HG02884 (cell line): ENCODE results near the gene PKNOX2.
A peak's percentile ranks its signal among the peaks of the same experiment; 100 is the strongest.

Experiments used
- ATAC-seq: cut with Tn5 transposase; IDR thresholded peaks from one replicate; pipeline ENCODE4 v1.9.1; 2021; ENCODE audit warnings: mild to moderate bottlenecking, moderate library complexity; ENCODE audit not compliant: unreplicated experiment

The PKNOX2 gene

GRCh38 chr11:125428486-125429173 lies 264.1 kb downstream of the PKNOX2 start:
- ATAC-seq = no peak

DNA sequence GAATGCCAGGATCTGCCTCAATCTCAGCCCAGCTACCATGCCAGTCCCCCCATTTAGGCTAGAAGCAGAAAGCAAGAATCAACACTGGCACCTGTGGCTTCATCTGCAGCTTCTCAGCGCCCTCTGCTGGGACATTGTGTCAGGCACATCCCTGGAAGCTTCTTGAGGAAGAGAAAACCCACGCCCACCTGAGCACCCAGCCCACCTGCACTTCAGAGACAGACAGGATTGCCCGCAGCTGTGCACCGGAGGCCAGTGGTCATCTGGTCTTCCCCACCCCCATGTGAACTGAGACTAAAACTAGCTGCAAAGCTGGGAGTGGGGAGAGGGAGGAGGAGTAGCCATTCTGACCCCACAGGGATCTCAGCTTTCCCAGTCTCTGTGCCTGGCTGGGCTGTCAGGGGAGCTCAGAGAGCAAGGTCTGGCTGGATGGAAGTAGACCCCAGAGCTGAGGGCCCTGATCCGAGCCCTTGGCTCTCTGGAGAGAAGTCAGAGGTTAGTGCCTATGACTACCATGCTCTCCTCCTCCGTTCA lies 264.7 kb downstream of the PKNOX2 start:
- ATAC-seq = no peak

GRCh38 chr11:125429807-125430678 lies 265.5 kb downstream of the PKNOX2 start:
- no peak for ATAC-seq

DNA sequence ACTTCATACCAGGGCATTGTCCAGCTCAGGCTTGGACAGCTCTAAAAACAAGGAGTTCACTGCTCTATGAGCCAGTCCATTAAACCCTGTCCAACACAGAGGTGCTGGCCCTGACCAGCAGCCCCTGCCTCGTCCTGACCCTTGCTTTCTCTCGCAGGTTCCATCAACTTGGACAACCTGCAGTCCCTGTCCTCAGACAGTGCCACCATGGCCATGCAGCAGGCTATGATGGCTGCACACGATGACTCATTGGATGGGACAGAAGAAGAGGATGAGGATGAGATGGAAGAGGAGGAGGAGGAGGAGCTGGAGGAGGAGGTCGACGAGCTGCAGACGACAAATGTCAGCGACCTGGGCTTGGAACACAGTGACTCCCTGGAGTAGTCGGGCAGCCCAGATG lies 266.5 kb downstream of the PKNOX2 start:
- ATAC-seq = no peak

- no peak for ATAC-seq
Observed at GRCh38 chr11:125431481-125431880, 266.9 kb downstream of the PKNOX2 start.

DNA sequence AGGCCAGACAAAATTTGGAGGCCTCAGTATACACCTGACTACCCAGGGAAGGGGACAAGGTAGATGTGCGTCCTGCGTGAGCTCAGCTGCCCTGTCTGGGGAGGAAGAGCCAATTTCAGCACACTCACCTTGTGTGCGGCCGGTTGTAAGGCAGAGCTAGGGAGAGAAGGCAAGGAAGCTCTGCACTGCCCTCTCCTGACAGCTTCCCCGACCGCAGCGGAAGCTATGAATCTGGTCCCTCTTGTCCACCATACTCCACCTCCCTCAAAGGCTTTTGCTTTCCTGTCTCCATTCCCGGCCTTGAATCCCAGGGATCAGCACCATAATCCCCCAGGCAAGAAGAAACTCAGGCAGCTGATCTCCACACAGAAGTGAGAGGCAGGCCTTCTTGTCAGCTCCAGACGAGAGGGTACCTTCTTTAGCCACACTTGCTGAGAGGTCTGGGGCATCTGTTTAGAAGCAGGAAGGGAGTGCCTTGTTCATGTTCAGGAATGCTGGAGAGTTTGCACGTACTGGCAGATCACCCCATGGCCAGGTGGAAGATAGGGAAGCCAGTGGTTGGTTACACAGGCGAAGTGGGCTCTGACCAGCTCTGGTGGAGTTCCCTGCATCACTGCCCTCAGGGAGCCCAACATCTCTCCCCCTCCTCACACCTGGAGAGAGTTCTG lies 269.0 kb downstream of the PKNOX2 start:
- peak; percentile 54 for ATAC-seq

DNA sequence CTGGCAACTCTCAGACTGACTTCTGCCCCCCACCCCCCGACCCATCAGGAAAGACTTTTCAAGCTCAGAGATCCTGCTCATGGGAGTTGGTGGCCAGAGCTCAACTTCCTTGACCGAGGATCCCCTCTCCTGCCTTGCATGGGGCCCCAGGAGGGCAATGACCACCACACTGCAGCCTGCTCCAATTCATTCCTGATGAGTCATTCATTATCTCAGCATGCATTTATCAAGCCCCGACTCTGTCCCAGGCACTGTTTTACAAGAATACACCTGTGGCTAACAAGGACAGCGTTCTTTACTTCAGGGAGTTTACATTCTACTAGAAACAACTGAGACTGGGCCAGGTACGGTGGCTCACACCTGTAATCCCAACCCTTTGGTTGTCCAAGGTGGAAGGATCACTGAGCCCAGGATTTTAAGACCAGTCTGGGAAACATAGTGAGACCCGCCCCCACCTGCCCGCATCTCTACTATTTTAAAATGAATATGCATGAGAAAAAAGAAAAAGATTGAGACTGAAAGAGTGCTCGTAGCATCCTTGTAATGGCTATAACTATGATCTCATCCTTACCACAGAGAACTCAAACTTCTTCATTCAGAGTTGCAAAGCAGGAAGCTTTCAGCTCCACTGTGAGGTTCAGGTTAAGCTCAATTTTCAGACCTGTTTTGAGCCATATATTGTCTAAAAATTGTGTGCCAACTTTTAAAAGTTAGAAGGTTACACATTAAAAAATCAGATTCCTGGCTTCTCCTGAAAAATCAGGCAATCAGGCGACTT lies 271.1 kb downstream of the PKNOX2 start:
- no peak for ATAC-seq

GRCh38 chr11:125441648-125442410 lies 277.3 kb downstream of the PKNOX2 start:
- no peak for ATAC-seq

GRCh38 chr11:125442946-125443345 lies 278.4 kb downstream of the PKNOX2 start:
- no peak for ATAC-seq

DNA sequence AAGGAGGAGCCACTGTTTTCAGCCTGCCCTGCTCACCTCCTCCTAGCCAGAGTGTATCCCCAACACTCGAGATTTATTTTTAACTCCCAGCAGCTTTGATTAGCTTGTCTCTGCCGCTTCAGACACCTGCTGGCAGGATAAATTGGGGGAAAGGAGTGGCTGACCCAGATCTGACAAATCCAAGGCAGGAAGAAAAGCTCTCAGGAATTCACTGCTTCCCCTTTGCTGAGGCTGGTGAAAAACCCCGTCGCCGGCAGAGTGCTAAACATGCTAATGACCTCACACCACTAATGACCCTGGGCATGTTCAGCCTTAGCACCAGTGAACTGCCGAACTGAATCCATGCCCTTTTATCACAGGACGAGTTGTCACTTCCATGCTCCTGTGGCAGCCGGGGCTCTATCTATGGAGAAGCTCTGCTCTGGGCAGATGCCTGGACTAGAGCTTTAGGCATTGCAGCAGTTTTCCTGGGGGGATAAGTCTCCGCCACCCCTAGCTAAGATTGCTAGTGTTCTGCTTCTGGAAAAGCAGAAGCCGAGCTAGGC lies 279.3 kb downstream of the PKNOX2 start:
- no peak for ATAC-seq

DNA sequence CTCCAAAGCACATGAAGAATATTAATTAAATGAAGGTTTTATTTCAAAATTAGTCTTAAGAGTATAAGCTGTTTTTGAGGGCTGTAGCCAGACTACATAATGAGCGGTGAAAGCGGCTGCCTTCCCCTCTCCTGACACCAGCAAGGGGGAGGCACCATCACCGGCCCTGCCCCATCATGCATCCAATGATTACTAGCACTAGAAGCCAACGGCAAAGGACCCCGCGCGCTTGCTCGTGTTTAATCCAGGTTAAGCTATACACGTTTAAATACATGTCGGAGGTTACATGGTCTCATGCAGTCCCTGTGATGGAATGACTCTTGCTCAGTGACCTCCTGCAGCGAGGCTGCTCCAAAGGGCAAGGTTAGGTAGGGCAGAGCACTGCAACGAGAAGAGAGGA lies 281.2 kb downstream of the PKNOX2 start:
- ATAC-seq = no peak

DNA sequence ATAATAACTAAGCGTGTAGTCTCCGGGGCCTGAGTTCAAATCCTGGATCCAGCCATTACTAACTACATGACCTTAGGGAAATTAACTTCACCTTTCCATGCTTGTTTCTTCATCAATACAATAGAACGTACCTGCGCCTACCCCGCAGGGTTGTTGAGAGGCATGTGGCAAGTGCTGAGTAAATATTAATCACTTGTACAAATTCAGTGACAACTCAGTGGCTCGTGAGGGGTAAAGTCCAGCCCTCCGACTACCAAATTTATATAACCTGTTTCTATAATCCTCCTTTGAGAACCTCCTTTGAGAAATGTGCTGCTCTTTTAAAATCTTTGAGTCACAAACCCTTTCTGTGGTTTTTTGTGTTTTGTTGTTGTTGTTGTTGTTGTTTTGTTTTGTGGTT lies 281.7 kb downstream of the PKNOX2 start:
- ATAC-seq = no peak

DNA sequence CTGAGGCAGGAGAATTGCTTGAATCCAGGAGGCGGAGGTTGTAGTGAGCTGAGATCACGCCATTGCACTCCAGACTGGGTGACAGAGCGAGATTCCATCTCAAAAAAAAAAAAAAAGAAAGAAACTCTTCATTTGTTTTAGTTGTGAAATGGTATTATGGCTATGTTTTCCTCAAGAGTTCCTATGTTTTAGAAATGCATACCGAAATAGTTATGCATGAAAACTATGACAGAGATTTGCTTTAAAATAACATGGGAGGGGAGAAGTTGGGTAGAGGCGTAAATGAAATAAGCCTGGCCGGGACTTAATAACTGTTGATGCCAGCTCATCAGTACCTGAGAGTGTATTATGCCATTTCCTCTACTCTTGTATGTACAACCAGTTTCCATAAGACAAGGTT lies 283.2 kb downstream of the PKNOX2 start:
- no peak for ATAC-seq

- ATAC-seq = no peak
Observed at GRCh38 chr11:125448136-125448535, 283.6 kb downstream of the PKNOX2 start.

DNA sequence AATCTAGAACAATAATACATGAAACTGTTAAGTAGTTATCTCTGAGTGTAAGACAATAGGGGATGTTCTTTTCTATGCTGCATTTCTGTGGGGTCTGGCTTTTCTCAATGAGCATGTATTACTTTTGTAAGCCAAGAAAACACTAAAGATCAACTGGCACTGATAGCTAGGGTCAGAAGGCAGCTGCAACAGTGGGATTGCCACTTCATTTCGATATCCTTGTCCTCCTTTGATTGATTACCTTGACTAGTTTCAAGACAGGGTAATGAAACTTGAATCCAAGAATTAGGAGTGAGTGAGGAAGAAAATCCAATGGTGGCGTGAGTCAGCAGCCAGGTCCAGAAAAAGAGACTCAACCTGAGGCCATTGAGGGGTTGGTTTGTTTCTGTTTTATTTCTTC lies 285.0 kb downstream of the PKNOX2 start:
- ATAC-seq = no peak

DNA sequence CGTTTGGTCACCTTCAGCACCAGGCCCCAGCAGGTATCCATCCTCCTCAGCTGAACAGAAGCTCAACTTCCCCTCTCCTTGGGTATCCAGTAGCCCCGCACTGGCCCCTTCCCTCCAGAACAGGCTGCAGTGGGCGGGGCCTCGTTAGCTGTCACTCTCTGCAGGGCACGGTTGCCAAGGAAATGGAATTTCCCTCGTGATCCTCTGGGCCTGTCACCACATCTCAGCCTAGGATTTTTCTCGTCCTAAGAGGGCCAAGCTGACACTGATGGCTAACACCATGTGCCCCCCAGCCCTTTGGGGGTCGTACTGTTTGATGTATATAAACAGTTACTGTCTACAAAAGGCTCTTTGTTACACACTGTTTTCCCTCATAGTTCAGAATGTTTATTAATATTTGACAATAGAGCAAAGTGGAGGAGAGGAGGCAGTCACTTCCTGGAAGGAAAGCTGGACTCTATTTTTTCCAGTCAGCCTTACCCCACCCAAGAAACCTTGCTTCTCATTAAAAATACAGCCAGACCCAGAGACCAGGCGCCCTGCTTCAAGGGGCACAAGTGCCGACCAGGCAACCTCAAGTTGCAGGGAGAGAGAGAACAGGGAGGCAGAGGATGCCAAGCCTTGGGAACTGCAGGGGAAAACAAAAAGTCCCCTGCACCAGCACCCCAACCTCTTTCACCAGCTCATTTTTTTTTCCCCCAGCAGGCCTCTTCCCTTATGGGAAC lies 287.0 kb downstream of the PKNOX2 start:
- ATAC-seq = no peak

DNA sequence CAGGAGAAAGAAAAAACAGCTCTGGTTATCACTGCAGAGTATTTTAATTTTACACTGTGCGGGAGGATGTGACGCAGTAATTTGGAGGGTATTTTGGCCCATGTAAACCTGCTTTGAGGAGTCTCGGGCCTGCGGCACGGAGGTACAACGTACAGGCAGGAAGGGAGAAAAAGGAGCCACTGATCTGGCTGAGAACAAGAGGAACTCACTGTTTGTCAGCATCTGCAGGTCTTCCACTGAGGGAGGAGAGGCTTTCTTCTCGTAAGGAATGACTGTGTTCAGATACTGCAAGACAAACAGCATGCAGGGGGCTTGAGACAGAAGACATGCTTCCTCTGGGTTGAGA lies 287.5 kb downstream of the PKNOX2 start:
- ATAC-seq = no peak

- ATAC-seq = no peak
Observed at GRCh38 chr11:125454047-125454446, 289.5 kb downstream of the PKNOX2 start.

- no peak for ATAC-seq
Observed at GRCh38 chr11:125455851-125456250, 291.3 kb downstream of the PKNOX2 start.
